HL-60/S4 (cell line): ENCODE measurements around the gene SMG9.
"Not testable (repeated sequence)": the region's sequence is repeated elsewhere in the genome, so short reads cannot be mapped to it uniquely, and the experiment has no call there.

Experiments used
- in situ Hi-C: fragments of 300-500 bp; cut with MboI; formaldehyde crosslinking; loops from 2 replicates; pipeline ENCODE4 v1.14.3; 2022; ENCODE audit warnings: low sequenced_read_pairs

SMG9 gene

GRCh38 chr19:43780706-43781525, 26.2 kb upstream of the SMG9 start, which contains the start of gene KCNN4:
Gene KCNN4, minus strand, starts transcription at chr19:43780973. Its CDS starts 112 bp downstream, at chr19:43780861.
- in situ Hi-C loops, result no loop called here

GRCh38 chr19:43779820-43780219, 25.1 kb upstream of the SMG9 start:
- in situ Hi-C loops, result no loop called here

- in situ Hi-C loops, result no loop called here
Measured at GRCh38 chr19:43779147-43779819, 24.5 kb upstream of the SMG9 start.

- in situ Hi-C loops, result no loop called here
Measured at GRCh38 chr19:43778651-43779050, 23.9 kb upstream of the SMG9 start.

GRCh38 chr19:43777163-43777695, 22.5 kb upstream of the SMG9 start:
- in situ Hi-C loops, result no loop called here

- in situ Hi-C loops, result no loop called here
Measured at GRCh38 chr19:43776286-43776685, 21.5 kb upstream of the SMG9 start.

GRCh38 chr19:43775299-43775890, 20.6 kb upstream of the SMG9 start:
- in situ Hi-C loops, result no loop called here

GRCh38 chr19:43774940-43775258, 20.1 kb upstream of the SMG9 start:
- in situ Hi-C loops, result not testable (repeated sequence)

- in situ Hi-C loops, result no loop called here
Measured at GRCh38 chr19:43774103-43774939, 19.6 kb upstream of the SMG9 start.

- in situ Hi-C loops, result no loop called here
Measured at GRCh38 chr19:43773725-43774102, 19.0 kb upstream of the SMG9 start.

GRCh38 chr19:43769256-43769655, 14.5 kb upstream of the SMG9 start:
- in situ Hi-C loops, result no loop called here

GRCh38 chr19:43768273-43769050, 13.7 kb upstream of the SMG9 start:
- in situ Hi-C loops, result no loop called here

GRCh38 chr19:43767818-43768217, 13.1 kb upstream of the SMG9 start:
- in situ Hi-C loops, result no loop called here

GRCh38 chr19:43767316-43767715, 12.6 kb upstream of the SMG9 start:
- in situ Hi-C loops, result no loop called here

GRCh38 chr19:43766755-43767043, 11.9 kb upstream of the SMG9 start:
- in situ Hi-C loops, result no loop called here

GRCh38 chr19:43765109-43765876, 10.5 kb upstream of the SMG9 start:
- in situ Hi-C loops, result no loop called here

- in situ Hi-C loops, result not testable (repeated sequence)
Measured at GRCh38 chr19:43764684-43765083, 9.9 kb upstream of the SMG9 start.

GRCh38 chr19:43763473-43763939, 8.7 kb upstream of the SMG9 start:
- in situ Hi-C loops, result no loop called here

GRCh38 chr19:43762814-43763213, 8.1 kb upstream of the SMG9 start:
- in situ Hi-C loops, result no loop called here

- in situ Hi-C loops, result no loop called here
Measured at GRCh38 chr19:43760941-43761340, 6.2 kb upstream of the SMG9 start.
